Prostate gland (tissue), 2 donors: ENCODE results near the gene EEF1A2. TPM values are rescaled to one million over a fixed set of nuclear protein-coding genes. Genes with fewer than 3 reads are reported as not detected.

ENCODE experiments used
- DNase-seq: peaks from one replicate; pipeline ENCODE4 v3.0.0-alpha.2; 2019; ENCODE audit warnings: low spot score
- H3K27ac ChIP-seq, 2 donors: fragments of 200-600 bp; sonication (generic); 2 replicates each; pipeline ENCODE4 v1.5.1; 2017 to 2019
- H3K27me3 ChIP-seq: fragments of 200-600 bp; sonication (generic); replicated peaks from 2 replicates; pipeline ENCODE4 v1.5.1; 2019; ENCODE audit not compliant: insufficient read depth
- H3K36me3 ChIP-seq, 2 donors: fragments of 200-600 bp; sonication (generic); 1 replicate in 1 of 2; 2 replicates in 1 of 2; pipeline versions ENCODE4 v1.5.1 to v1.8.1; 2017 to 2019
- H3K4me1 ChIP-seq: fragments of 200-600 bp; sonication (generic); replicated peaks from 2 replicates; pipeline ENCODE4 v1.5.1; 2019
- H3K4me3 ChIP-seq, 2 donors: fragments of 200-600 bp; sonication (generic); 2 replicates each; pipeline ENCODE4 v1.5.1; 2017 to 2019
- H3K9me3 ChIP-seq: fragments of 200-600 bp; sonication (generic); 2 replicates; pipeline ENCODE4 v1.5.1; 2017
- POLR2A ChIP-seq: fragments of 450-650 bp; IDR thresholded peaks from one replicate; pipeline ENCODE4 v1.6.1; 2016; ENCODE audit warnings: antibody characterized with exemption, mild to moderate bottlenecking
- POLR2AphosphoS5 ChIP-seq: sonication (generic); formaldehyde crosslinking; IDR thresholded peaks from one replicate; pipeline ENCODE4 v1.6.1; 2017; ENCODE audit warnings: antibody characterized with exemption
- WGBS: methylation state at CpG from one replicate; pipeline ENCODE4 v1.1.5; 2018; 5-methylcytosine and 5-hydroxymethylcytosine counted together
- intact Hi-C: fragments of 100-400 bp; cut with DNase I; formaldehyde crosslinking; loops from one replicate; pipeline ENCODE4 v1.14.2; 2022
- total RNA-seq, 2 donors: library from RNA; depleted of rRNA; stranded (reverse); fragments of >200 nt; gene quantifications; one replicate each; pipeline ENCODE4 v1.1.0, GENCODE V29; 2016
- TF ChIP-seq, protein P1 (sequence below), 4 experiments: fragments of 200-600 bp in 2 of 4; fragments of 450-650 bp in 2 of 4; sonication (generic) in 2 of 4; IDR thresholded peaks; 1 replicate in 3 of 4; 2 replicates in 1 of 4; pipeline ENCODE4 v1.5.1; 2016 to 2019; ENCODE audit warnings: antibody characterized with exemption in 4 of 4, mild to moderate bottlenecking in 2 of 4, moderate library complexity in 2 of 4

The EEF1A2 gene
- total RNA-seq, 2 donors from 2014 or later: 13.4 to 20.9 TPM

DNA sequence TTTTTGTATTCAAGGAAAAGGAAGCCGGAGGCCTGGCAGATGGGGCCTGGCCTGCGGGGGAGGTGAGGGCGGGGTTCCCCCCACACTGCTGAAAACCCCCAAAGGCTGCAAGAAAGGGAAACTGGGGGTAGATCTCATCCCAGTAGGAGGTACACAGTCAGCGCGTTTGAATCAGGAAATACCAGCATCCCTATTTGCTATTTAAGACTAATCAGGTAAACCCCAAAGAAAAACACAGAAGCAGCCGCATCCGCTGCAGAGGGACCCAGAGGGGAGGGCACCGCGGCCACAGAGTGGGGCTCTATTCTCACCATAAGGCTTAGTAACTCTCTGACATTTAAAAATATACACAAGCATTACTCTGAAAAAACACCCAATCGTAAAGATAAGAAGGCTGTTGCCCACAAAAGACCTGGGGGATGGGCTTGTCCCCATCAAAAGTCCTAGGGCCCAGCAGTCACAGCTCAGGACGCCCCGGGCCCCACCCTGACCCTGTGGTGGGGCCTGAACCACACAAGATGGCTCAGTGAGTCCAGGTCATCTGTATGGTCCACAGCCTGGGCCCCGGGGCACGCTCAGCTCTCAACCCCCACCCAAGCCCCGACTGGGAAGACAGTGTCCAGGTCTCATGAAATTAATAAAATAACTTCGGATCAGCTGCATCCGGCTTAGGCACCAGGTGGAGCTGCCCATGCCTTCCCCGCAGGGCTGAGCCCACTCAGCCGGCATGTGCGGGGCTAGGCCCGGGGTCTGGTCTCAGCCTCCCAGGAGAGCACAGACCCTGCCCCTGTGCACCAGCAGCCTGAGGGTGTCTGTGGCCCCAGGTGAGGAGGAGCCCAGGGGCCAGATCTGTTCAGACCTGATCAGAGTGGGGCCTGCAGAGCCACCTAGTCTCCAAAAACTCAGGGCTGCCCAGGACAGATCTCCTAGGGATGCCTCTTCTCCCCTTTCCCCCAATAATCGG is 57.5 kb downstream of the EEF1A2 start:
- 50% methylated on average over 17 of the region's 22 CpGs for WGBS
- no peak for DNase-seq
- intact Hi-C loops: no loop called here
- no peak overlapping the region for H3K4me3 ChIP-seq
- H3K27ac ChIP-seq: no peak overlapping the region
- no peaks in the 10 kb centered on the region for H3K36me3 ChIP-seq
- no peaks in the 10 kb centered on the region for H3K4me1 ChIP-seq
- H3K9me3 ChIP-seq: no peaks in the 10 kb centered on the region
- TF ChIP-seq, protein P1, sequence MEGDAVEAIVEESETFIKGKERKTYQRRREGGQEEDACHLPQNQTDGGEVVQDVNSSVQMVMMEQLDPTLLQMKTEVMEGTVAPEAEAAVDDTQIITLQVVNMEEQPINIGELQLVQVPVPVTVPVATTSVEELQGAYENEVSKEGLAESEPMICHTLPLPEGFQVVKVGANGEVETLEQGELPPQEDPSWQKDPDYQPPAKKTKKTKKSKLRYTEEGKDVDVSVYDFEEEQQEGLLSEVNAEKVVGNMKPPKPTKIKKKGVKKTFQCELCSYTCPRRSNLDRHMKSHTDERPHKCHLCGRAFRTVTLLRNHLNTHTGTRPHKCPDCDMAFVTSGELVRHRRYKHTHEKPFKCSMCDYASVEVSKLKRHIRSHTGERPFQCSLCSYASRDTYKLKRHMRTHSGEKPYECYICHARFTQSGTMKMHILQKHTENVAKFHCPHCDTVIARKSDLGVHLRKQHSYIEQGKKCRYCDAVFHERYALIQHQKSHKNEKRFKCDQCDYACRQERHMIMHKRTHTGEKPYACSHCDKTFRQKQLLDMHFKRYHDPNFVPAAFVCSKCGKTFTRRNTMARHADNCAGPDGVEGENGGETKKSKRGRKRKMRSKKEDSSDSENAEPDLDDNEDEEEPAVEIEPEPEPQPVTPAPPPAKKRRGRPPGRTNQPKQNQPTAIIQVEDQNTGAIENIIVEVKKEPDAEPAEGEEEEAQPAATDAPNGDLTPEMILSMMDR (IDR thresholded peaks at IDR 0.05): no peak
- TF ChIP-seq POLR2AphosphoS5 (no peak), POLR2A (no peak)
- H3K27me3 ChIP-seq: peaks cover 12% of the 10 kb centered on the region

DNA sequence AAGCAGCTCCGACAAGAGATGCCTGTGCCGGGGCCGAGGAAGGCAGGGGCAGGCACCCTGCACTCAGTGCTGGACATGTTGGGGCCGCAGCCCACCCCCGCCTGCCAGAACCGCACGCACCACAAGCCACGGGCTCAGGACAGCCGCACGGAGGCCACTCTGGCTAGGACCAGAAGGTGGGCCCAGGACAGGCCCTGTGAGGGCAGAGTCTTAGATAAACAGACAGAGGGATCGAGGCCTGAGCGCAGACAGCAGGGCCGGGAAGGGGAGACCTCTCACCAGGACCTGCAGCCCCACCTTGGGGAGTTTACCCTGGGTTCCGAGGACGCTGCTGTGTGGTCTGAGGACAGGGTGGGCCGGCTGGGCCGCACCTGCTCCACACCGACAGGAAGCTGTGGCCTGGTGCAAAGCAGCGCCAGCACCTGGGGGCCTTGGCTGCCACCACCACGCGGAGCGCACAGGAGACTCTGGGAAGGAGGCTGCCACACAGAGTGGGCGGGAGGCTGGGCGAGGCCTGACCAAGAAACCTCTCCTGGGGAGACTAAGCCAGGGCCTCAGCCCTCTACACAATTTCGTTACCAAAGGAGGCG is 58.4 kb downstream of the EEF1A2 start:
- no peak for DNase-seq
- H3K27me3 ChIP-seq: peaks cover 12% of the 10 kb centered on the region
- no peaks in the 10 kb centered on the region for H3K4me1 ChIP-seq
- H3K9me3 ChIP-seq: no peaks in the 10 kb centered on the region
- H3K36me3 ChIP-seq: no peaks in the 10 kb centered on the region
- no peak overlapping the region for H3K27ac ChIP-seq
- no peak overlapping the region for H3K4me3 ChIP-seq
- intact Hi-C loops: no loop called here
- WGBS: 70% methylated on average over 22 of the region's 26 CpGs
- TF ChIP-seq, protein P1 (IDR thresholded peaks at IDR 0.05): no peak
- TF ChIP-seq POLR2A: no peak
- no peak for TF ChIP-seq POLR2AphosphoS5

DNA sequence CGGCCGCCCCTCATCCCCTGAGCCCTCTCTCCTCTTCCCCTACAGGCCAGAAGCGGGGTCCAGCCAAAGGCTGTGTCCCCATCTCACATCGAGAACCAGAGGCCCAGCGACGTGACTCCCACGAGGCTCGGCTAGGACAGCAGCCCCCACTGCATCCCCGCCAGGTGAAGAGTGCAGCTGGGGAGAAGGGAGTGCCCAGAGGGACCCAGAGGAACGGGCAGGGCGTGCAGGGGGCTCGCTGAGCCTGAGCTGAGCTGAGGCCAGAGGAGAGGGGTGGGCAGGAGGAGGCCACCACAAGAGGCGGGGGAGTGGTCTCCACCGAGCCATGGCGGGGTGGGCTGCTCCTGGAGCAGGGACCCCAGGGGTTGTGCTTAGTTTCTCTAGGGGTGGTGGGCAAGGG is 59.0 kb downstream of the EEF1A2 start:
- H3K4me1 ChIP-seq: no peaks in the 10 kb centered on the region
- 90% methylated on average over 14 of the region's 15 CpGs for WGBS
- peaks cover 12% of the 10 kb centered on the region for H3K27me3 ChIP-seq

DNA sequence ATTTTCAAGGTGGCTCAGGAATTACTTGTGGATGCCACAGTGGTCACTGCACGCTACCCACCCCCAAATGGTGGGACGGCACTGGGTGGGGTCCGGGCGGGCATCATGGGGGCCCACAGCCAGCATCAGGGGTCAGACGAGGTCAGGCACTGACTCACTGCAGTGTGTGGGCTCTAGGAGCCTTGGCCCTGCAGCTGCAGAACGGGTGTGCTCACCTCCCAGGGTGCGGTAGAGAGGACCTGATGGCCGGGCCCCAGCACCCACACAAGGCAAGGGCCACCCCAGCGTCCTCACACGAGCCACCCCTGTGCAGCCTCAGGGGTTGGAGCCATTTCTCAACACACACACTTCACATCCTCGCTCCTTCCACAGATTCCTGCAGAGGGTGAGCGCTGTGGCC is 60.8 kb downstream of the EEF1A2 start:
- no peak overlapping the region for H3K27ac ChIP-seq
- H3K4me1 ChIP-seq: no peaks in the 10 kb centered on the region
- DNase-seq: no peak
- H3K27me3 ChIP-seq: peaks cover 12% of the 10 kb centered on the region
- 83% methylated on average over 8 of the region's 12 CpGs for WGBS
- no peaks in the 10 kb centered on the region for H3K9me3 ChIP-seq
- no peak overlapping the region for H3K4me3 ChIP-seq
- TF ChIP-seq POLR2AphosphoS5: no peak
- TF ChIP-seq, protein P1 (IDR thresholded peaks at IDR 0.05): no peak
- TF ChIP-seq POLR2A: no peak
- H3K36me3 ChIP-seq: no peaks in the 10 kb centered on the region
- intact Hi-C loops: no loop called here

More for the DNA sequence above, 59.0 kb downstream of the EEF1A2 start:
- no peak overlapping the region for H3K4me3 ChIP-seq
- intact Hi-C loops: no loop called here
- no peaks in the 10 kb centered on the region for H3K9me3 ChIP-seq
- DNase-seq: no peak
- no peak for TF ChIP-seq POLR2A
- TF ChIP-seq, protein P1 (IDR thresholded peaks at IDR 0.05): no peak
- TF ChIP-seq POLR2AphosphoS5: no peak
- no peaks in the 10 kb centered on the region for H3K36me3 ChIP-seq
- no peak overlapping the region for H3K27ac ChIP-seq

Other genes starting within 250 kb of the EEF1A2 start
- 1 to 10 TPM in 1 of 2 donors, not detected in 1; 1.2 TPM for gene NKAIN4, start 244.6 kb downstream of the EEF1A2 start, total RNA-seq
- 10 to 100 TPM; 43.6 to 85.6 TPM for gene ARFGAP1, start 226.3 kb downstream of the EEF1A2 start, total RNA-seq
- 1 to 10 TPM in 1 of 2 donors, not detected in 1; 7.1 TPM for gene COL20A1, start 205.9 kb downstream of the EEF1A2 start, total RNA-seq
- gene CHRNA4, start 137.7 kb downstream of the EEF1A2 start, total RNA-seq: 1 to 10 TPM in 1 of 2 donors, not detected in 1; 7.2 TPM
- gene KCNQ2, start 26.4 kb downstream of the EEF1A2 start, total RNA-seq: 10 to 100 TPM in 1 of 2 donors, under 1 TPM in 1; 0.46 to 35.6 TPM
- gene PPDPF, start 21.7 kb upstream of the EEF1A2 start, total RNA-seq: 100 to 1,000 TPM; 602 to 609 TPM
- 1 to 10 TPM in 1 of 2 donors, under 1 TPM in 1; 0.77 to 1.1 TPM for gene PTK6, start 38.3 kb upstream of the EEF1A2 start, total RNA-seq
- gene SRMS, start 48.7 kb upstream of the EEF1A2 start, total RNA-seq: 1 to 10 TPM in 1 of 2 donors, under 1 TPM in 1; 0.34 to 1.6 TPM
- 10 to 100 TPM in 1 of 2 donors, 1 to 10 TPM in 1; 1.8 to 12.1 TPM for gene FNDC11, start 55.1 kb upstream of the EEF1A2 start, total RNA-seq
- gene HELZ2, start 75.2 kb upstream of the EEF1A2 start, total RNA-seq: 10 to 100 TPM; 37.1 to 46.1 TPM
- 10 to 100 TPM; 18.4 to 27.9 TPM for gene GMEB2, start 128.0 kb upstream of the EEF1A2 start, total RNA-seq
- gene STMN3, start 154.3 kb upstream of the EEF1A2 start, total RNA-seq: 10 to 100 TPM; 21.2 to 24.5 TPM
- gene RTEL1, start 159.2 kb upstream of the EEF1A2 start, total RNA-seq: 10 to 100 TPM; 21.8 to 42.6 TPM
- gene TNFRSF6B, start 197.6 kb upstream of the EEF1A2 start, total RNA-seq: 10 to 100 TPM in 1 of 2 donors, 1 to 10 TPM in 1; 6.7 to 12.2 TPM
- gene ARFRP1, start 208.9 kb upstream of the EEF1A2 start, total RNA-seq: 10 to 100 TPM; 36.8 to 50.8 TPM
- gene ZGPAT, start 209.0 kb upstream of the EEF1A2 start, total RNA-seq: 10 to 100 TPM; 29.3 to 55.5 TPM
- 10 to 100 TPM; 35.0 to 44.4 TPM for gene LIME1, start 237.6 kb upstream of the EEF1A2 start, total RNA-seq
- 100 to 1,000 TPM; 140 to 155 TPM for gene SLC2A4RG, start 240.7 kb upstream of the EEF1A2 start, total RNA-seq